Colon (tissue), 2 donors: ENCODE results near the gene GSN.

Experiments
- FAIRE-seq: peaks from 2 replicates; lab custom pipeline; 2012; peaks lifted over from hg19 to GRCh38; lab: Jason Lieb, UNC
- donor health status: control.
- donor health status: control.

The GSN gene

GRCh38 chr9:121273064-121273775, 5.3 kb downstream of the GSN start:
- FAIRE-seq, result no peak

GRCh38 chr9:121274851-121275250, 6.9 kb downstream of the GSN start:
- no peak for FAIRE-seq

DNA sequence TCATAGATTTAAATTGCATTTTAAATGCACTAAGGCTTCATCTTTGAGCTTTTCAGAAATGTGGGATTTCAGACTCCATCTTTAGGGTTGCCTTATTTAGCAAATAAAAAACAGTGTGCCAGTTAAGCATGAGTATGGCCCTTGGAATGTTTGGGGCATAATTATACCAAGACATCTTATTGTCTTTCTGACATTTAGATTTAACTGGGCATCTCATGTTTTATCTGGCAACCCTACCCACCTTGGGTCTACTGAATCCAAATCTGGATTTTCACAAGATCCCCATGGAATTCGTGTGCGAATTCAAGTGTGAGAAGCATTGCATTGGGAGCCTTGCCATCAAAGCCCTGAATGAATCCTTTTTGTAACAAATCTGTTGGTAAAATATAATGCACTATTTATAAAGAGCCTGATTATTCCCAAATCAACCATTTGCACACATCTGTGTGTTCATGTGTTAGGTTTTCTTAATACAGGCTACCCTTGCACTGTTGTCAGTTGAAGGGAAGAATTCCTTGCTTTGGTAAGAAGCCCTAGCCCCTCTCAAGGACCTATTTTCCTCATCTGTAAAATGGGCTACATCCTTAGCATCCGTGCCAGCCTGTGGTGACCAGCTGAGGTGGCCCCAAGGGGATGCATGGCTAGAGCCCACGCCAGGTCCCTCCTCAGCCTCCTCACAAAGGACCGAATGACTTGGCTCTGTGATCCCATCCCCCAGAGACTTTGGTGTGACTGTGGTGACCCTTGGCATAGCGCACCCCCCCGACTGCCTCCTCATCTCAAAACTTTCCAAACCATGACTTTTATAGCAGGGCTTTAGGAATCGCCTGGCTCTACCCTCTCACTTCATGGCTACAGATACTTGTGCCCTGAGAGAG, 8.1 kb downstream of the GSN start:
- FAIRE-seq, result no peak

GRCh38 chr9:121277026-121277425, 9.1 kb downstream of the GSN start:
- no peak for FAIRE-seq

- no peak for FAIRE-seq
Measured at GRCh38 chr9:121277518-121278295, 9.7 kb downstream of the GSN start.

- FAIRE-seq, result no peak
Measured at GRCh38 chr9:121278477-121279261, 10.7 kb downstream of the GSN start.

- FAIRE-seq, result no peak
Measured at GRCh38 chr9:121279776-121280388, 11.9 kb downstream of the GSN start.

DNA sequence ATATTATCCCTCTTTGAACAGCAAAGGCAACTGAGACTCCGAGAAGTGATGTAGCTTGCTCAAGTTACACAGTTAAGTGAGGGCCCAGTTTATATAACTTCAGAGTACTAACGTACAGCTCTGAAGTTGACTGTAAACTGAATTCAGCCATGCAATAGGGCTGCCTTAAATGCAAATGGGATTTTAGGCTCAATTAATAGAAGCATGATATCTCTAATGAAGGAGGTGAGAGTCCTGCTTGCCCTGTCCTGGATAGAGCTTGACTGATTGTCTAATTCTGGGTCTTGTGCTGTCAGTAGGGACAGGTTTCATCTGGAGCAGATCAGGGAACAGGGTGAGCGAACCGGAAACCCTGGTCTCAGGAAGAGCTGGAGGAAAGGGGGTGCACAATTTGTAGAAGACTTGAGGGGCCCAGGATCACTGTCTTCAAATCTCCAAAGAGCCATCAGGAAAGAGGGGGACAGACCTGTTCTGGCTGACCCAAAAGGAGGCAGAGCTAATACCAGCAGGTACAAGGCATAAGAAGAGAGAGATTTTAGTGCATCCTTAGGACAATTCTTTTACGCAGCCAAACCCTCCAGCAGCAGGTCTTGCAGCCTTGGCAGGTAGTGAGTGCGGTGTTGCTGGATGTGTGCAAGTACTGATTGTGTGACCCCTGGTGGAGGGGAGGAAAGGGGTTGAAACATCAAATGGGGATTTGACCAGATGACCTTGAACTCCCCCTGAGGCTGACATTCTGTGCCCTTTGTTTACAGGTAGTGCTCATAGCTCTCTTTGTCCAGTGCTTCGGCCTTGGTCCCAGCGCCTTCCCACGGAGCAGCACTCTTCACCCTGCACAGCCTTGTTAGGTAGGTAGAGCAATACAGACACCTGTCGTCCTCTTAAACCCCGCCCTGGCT, 13.0 kb downstream of the GSN start:
- no peak for FAIRE-seq

- no peak for FAIRE-seq
Measured at GRCh38 chr9:121281614-121282276, 13.8 kb downstream of the GSN start.

DNA sequence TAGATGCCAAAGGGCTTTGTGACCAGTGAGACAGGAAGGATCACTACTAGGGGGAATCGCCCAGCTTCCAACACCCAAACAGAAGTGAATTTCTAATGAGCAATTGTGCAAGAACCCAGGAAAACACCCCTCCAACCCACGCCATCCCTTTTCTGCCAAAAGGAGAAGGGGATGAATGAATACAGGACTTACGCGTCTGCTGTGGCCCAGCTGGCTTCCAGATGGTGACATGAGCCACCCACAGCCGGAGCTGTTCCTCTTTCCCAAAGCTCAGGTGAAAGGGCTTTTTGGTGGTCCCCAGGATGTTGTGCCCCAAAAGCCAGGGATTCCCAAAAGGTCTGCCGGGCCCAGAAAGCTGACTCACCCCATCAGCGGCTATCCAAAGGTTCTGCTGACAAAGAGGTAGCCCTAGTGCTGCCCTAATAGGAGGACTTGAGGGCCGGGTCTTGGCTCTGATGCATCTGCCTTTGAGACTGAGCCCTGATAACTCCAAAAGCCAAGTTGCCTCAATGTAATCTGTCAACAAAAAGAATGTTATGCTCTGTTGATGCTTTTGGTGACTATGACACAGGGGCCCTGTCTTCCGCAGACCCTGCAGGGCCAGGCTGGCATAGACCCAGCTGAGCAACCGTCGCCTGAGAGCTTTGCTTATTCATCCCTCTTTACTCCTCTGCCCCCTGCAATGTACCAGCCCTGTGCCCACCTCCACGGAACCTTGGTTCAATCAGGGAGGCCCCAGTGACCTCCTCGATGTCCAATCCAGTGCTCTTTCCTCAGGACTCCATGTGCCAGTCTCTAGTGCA, 14.5 kb downstream of the GSN start:
- FAIRE-seq, result no peak

- FAIRE-seq, result no peak
Measured at GRCh38 chr9:121283080-121283398, 15.1 kb downstream of the GSN start.

DNA sequence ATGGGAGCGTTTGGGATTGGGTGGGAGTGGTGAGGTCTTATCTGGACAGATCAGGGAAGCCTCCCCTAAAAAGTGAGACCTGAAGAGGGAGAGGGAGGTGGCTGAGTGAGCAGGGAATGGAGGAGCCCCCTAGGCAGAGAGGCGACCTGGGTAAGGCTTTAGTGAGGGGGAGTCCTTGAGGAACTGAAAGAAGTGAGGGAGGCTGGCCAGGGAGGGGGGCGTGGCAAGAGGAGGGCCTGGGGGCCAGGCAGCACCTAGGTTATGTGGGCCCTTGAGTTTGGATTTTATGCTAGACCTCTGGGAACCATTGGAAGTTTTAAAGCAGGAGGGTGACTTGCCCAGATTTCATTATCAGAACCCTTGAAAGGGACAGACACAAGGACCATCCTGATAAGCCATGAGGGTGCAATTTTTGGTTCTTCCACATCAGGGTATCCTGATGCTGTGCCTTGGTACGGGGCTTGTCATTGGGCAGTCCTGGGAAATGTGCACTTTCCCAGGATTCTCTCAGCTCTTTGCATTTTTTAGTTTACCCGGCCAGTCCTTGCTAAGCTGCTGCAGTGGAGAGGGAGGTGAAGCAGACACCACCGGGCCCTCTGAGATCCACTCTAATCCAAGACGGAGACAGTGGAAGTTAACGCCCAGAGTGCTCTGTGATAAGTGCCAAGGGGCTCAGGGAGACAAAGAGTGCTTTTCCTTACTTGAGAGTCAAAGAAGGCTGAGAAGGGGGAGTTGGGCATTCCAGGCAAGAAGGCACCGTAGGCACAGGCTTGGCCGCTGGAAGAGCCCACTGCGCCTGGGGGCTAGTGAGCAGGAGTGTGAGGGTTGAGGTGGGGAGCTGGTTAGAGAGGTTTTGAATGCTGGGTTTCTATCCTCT, 16.1 kb downstream of the GSN start:
- FAIRE-seq, result no peak

GRCh38 chr9:121284733-121285451, 16.9 kb downstream of the GSN start:
- no peak for FAIRE-seq

DNA sequence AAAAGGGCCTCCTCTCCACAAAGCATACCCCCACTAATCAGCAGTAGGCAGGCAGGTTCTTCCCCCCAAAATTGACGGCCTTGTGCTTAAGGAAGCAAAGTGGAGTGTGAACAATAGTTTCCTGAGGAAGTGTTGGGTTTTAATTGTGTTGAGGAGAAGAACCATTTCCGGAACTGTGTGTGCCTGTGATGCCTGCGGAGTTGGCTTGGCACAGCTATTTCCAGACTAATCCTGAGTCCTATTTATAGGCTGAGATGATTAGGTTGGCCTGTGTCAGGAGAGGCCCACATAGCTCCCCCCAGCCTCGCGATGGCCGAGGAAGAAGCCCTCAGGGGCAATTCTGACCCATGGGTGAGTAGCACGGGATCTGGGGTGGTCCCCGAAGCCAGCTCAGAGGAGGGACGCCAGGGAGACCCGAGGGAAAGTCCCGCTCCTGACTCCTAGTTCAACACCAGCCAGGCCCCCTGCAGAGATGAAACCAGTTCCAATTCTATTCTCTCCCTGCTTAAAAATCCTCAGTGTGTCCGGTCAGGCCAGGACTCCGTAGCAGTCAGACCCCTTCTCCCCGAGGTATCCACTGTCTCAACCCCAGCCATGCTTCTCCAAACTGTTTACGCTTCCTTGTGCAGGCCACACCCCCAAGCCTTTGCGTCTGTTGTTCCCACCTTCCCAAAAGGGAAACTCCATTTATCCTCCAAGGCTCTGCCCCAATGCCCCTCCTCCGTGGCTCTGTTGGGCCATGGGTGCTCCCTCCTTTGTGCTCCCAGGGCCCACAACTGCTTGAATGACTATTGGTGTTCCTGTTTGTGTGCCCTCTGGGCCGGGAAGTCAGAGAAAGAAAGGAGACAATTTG, 18.1 kb downstream of the GSN start:
- no peak for FAIRE-seq

DNA sequence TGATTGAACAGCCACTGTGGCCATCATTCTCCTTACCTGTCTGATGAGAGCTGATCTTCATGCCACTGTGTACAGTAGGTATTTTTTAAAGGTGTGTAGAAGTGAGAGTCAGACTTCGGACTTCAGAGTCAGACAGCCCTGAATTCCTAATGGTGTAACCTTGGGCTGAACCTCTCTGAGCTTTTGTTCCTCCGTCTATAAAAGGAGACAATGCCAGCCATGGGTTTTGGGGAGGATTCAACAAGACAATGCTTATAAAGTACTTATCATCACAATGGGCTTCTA, 18.7 kb downstream of the GSN start:
- FAIRE-seq, result no peak

GRCh38 chr9:121286973-121287741, 19.2 kb downstream of the GSN start:
- FAIRE-seq, result no peak
